ENCODE results near the gene ADARB1. TPM values are rescaled to one million over a fixed set of nuclear protein-coding genes. Genes with fewer than 3 reads are reported as not detected.

Gene ADARB1
- total RNA-seq, 2 donors from 2014 or later, result 8.7 to 9.3 TPM

- intact Hi-C loops (cut with DNase I), result no loop called here
- no peak for TF ChIP-seq CTCF (IDR thresholded peaks at IDR 0.05)
- Histone ChIP-seq H3K9me3 (no peaks in the 10 kb centered on the region), H3K4me1 (no peaks in the 10 kb centered on the region), H3K36me3 (no peaks in the 10 kb centered on the region), H3K9ac (ENCODE audit: low read depth in 2 of 2, low read length in 2 of 2) (no peak overlapping the region), H3K27ac (no peak overlapping the region), H3K27me3 (no peaks in the 10 kb centered on the region), H3K4me3 (no peak overlapping the region)
- peak; percentile 13 for DNase-seq
Observed at GRCh38 chr21:45151445-45152160, 77.2 kb downstream of the ADARB1 start.

- H3K27ac ChIP-seq, result no peak overlapping the region
- no peak overlapping the region for H3K9ac ChIP-seq (ENCODE audit: low read depth in 2 of 2, low read length in 2 of 2)
- H3K36me3 ChIP-seq, result no peaks in the 10 kb centered on the region
- H3K4me3 ChIP-seq, result no peak overlapping the region
- DNase-seq, result peak; percentile 19
- H3K4me1 ChIP-seq, result no peaks in the 10 kb centered on the region
- H3K27me3 ChIP-seq, result no peaks in the 10 kb centered on the region
- TF ChIP-seq CTCF (IDR thresholded peaks at IDR 0.05), result no peak
- no peaks in the 10 kb centered on the region for H3K9me3 ChIP-seq
- intact Hi-C loops (cut with DNase I), result no loop called here
Observed at GRCh38 chr21:45152265-45152746, 77.9 kb downstream of the ADARB1 start.

- Histone ChIP-seq H3K36me3 (no peaks in the 10 kb centered on the region), H3K4me1 (no peaks in the 10 kb centered on the region), H3K4me3 (no peak overlapping the region), H3K27ac (no peak overlapping the region), H3K27me3 (no peaks in the 10 kb centered on the region), H3K9ac (ENCODE audit: low read depth in 2 of 2, low read length in 2 of 2) (no peak overlapping the region), H3K9me3 (no peaks in the 10 kb centered on the region)
- no peak for TF ChIP-seq CTCF (IDR thresholded peaks at IDR 0.05)
- intact Hi-C loops (cut with DNase I), result no loop called here
- peak; percentile 14 for DNase-seq
Observed at GRCh38 chr21:45153358-45154318, 79.3 kb downstream of the ADARB1 start.

- H3K27ac ChIP-seq, result no peak overlapping the region
- DNase-seq, result peak; percentile 11
Observed at GRCh38 chr21:45154511-45155508, 80.4 kb downstream of the ADARB1 start.

More at GRCh38 chr21:45154511-45155508, 80.4 kb downstream of the ADARB1 start:
- Histone ChIP-seq H3K9ac (ENCODE audit: low read depth in 2 of 2, low read length in 2 of 2) (no peak overlapping the region), H3K4me3 (no peak overlapping the region), H3K27me3 (no peaks in the 10 kb centered on the region), H3K9me3 (no peaks in the 10 kb centered on the region), H3K36me3 (no peaks in the 10 kb centered on the region), H3K4me1 (no peaks in the 10 kb centered on the region)
- intact Hi-C loops (cut with DNase I), result no loop called here
- TF ChIP-seq CTCF (IDR thresholded peaks at IDR 0.05), result no peak
